Central memory CD8-positive, alpha-beta T cell (primary cell): ENCODE measurements around the gene STK39.
A peak's percentile ranks its signal among the peaks of the same experiment; 100 is the strongest.

Source experiments
- ATAC-seq: fragments of 150-1000 bp; cut with Tn5 transposase; replicated peaks from 2 replicates; pipeline ENCODE4 v1.10.0; 2022; ENCODE audit warnings: mild to moderate bottlenecking, moderate FRiP score, moderate number of reproducible peaks; ENCODE audit not compliant: poor library complexity, severe bottlenecking; ENCODE audit errors: extremely low read depth
- DNase-seq, 2 donors: peaks; one replicate each; pipeline ENCODE4 v3.0.0; 2021; ENCODE audit warnings: low spot score in 2 of 2
- H3K27ac Mint-ChIP-seq: one replicate; pipeline ENCODE4 v1.8.0; 2022; ENCODE audit warnings: low read depth, mild to moderate bottlenecking, moderate library complexity, mixed read lengths
- H3K27me3 Mint-ChIP-seq: one replicate; pipeline ENCODE4 v1.8.0; 2022; ENCODE audit warnings: mixed read lengths
- H3K36me3 Mint-ChIP-seq: one replicate; pipeline ENCODE4 v1.8.0; 2022; ENCODE audit warnings: mild to moderate bottlenecking, moderate library complexity, mixed read lengths; ENCODE audit not compliant: insufficient read depth
- H3K4me1 Mint-ChIP-seq: one replicate; pipeline ENCODE4 v1.8.0; 2022; ENCODE audit warnings: mixed read lengths
- H3K4me3 Mint-ChIP-seq: one replicate; pipeline ENCODE4 v1.8.0; 2022; ENCODE audit warnings: mild to moderate bottlenecking, moderate library complexity, mixed read lengths
- H3K9me3 Mint-ChIP-seq: one replicate; pipeline ENCODE4 v1.8.0; 2022; ENCODE audit warnings: mixed read lengths

Gene STK39

DNA sequence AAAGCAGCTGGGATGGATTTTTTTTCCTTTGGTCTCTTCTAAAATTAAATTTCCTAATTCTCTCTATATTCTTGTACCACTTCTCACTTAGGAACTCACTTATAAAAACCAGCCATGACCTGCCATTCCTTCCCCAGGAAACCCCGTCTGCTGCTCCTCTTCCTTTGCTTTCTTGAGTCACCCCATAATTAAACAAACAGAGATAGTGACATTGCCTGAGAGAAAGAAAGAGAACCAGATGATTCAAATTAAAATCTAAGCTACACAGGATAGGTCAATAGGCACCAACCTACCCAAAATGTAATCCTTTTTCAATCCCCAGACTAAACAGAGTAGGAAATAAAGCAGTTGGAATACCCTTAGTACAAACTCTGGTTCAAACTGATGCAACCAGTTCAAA is 9.7 kb downstream of the STK39 start:
- Mint-ChIP-seq H3K9me3 (no peaks in the 10 kb centered on the region), H3K4me3 (no peak overlapping the region), H3K36me3 (no peaks in the 10 kb centered on the region), H3K27ac (no peak overlapping the region), H3K27me3 (no peaks in the 10 kb centered on the region), H3K4me1 (peaks cover 17% of the 10 kb centered on the region)
- DNase-seq (no peak), ATAC-seq (no peak)

- H3K4me3 Mint-ChIP-seq: peak overlapping the region; percentile 12
- H3K4me1 Mint-ChIP-seq: peaks cover 41% of the 10 kb centered on the region
- no peak overlapping the region for H3K27ac Mint-ChIP-seq
- no peaks in the 10 kb centered on the region for H3K9me3 Mint-ChIP-seq
- H3K27me3 Mint-ChIP-seq: no peaks in the 10 kb centered on the region
- H3K36me3 Mint-ChIP-seq: peaks cover 8% of the 10 kb centered on the region
- no peak for DNase-seq
- peak; percentile 92 for ATAC-seq
These were observed 12.8 kb downstream of the STK39 start for GRCh38 chr2:168234407-168235085.

DNA sequence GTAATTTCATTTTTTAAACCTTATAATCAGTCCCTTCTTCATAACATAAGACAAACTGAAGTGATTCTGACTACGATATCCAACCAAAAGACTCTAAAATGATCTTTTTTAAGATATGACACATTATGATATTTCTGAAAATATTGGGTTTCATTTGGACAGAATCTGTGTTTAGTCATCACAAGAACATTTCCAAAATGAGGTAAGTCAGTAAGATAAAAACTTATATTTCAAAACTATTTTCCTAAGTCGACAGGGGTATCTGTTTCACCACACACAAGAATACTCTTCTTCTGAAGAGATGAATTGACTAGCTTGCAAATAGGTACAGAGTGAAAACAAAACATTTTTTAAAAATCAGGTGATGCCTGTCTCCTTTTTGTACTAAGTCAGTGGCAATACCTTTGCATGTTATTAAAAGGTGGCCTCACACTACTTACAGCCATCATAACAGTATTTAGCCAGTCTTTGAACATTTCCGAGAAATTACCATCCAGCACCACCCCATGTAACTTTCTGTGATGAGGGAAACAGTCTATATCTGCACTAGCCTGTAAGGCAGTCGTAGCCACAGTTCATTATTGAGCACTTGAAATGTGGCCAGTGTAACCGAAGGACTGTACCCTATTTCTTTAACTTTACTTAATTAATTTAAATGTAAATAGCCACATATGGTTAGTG is 13.5 kb downstream of the STK39 start:
- no peak for DNase-seq
- Mint-ChIP-seq H3K4me3 (peak overlapping the region; percentile 12), H3K36me3 (peaks cover 8% of the 10 kb centered on the region), H3K9me3 (no peaks in the 10 kb centered on the region), H3K27me3 (no peaks in the 10 kb centered on the region), H3K27ac (no peak overlapping the region), H3K4me1 (peaks cover 41% of the 10 kb centered on the region)
- ATAC-seq: no peak

DNA sequence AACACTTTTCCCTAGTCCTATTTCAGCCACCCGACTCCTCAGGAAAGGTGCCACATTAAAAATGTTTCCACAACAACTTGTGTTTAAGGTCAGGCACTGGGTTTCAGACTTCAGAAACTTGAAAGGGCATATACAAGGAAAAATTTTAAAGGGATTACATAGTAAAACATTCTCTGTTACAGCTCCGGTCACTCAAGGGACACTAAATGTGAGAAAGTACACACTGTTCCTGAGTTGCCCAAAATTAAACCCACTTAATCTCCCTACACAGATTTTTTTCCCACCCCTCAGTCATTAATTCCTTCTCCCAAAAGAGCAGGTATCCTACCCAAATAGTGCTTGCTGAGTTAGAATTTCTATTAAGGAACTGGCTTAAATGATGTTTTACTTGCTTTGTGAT is 14.2 kb downstream of the STK39 start:
- H3K9me3 Mint-ChIP-seq: no peaks in the 10 kb centered on the region
- ATAC-seq: no peak
- no peak overlapping the region for H3K27ac Mint-ChIP-seq
- DNase-seq: no peak
- H3K4me3 Mint-ChIP-seq: no peak overlapping the region
- H3K27me3 Mint-ChIP-seq: no peaks in the 10 kb centered on the region
- peaks cover 8% of the 10 kb centered on the region for H3K36me3 Mint-ChIP-seq
- H3K4me1 Mint-ChIP-seq: peaks cover 38% of the 10 kb centered on the region

DNA sequence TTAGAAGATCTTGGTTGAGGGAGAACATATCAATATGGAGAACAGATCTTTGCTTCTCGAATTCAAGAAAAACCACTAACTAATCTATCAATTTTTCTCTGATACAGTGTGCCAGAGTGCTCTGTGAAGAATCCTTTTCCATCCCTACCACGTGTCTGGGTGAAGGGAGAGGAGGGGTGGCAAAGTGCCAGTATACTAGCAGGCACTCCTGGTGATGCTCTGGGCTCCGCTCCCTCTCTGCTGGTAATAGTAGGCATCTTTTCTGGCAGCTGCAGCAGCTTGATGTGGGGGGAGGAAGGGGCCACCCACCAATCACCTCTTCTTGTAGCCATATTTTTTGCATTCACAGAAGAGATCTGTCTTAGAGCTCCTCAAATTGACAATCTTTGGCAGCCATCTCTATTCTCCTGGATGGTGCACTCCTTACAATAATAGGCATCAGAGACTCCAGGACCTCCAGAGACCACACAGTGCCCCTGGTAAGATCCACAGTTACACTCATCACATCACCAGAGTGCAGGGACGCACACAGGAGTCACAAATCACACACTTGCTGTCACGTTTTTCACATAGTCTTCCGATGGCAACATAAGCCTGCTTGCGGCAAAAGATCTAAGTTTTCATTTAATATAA is 15.7 kb downstream of the STK39 start:
- ATAC-seq: no peak
- Mint-ChIP-seq H3K27me3 (no peaks in the 10 kb centered on the region), H3K9me3 (no peaks in the 10 kb centered on the region), H3K4me1 (peaks cover 30% of the 10 kb centered on the region), H3K27ac (no peak overlapping the region), H3K36me3 (peaks cover 10% of the 10 kb centered on the region), H3K4me3 (no peak overlapping the region)
- no peak for DNase-seq

GRCh38 chr2:168230389-168230788 is 17.0 kb downstream of the STK39 start:
- no peak overlapping the region for H3K4me3 Mint-ChIP-seq

GRCh38 chr2:168224346-168224745 is 23.0 kb downstream of the STK39 start:
- Mint-ChIP-seq H3K36me3 (peaks cover 10% of the 10 kb centered on the region), H3K9me3 (no peaks in the 10 kb centered on the region), H3K4me1 (peaks cover 46% of the 10 kb centered on the region), H3K4me3 (no peak overlapping the region), H3K27ac (peak overlapping the region; percentile 68), H3K27me3 (no peaks in the 10 kb centered on the region)
- ATAC-seq (no peak), DNase-seq (no peak)

More at GRCh38 chr2:168230389-168230788, 17.0 kb downstream of the STK39 start:
- Mint-ChIP-seq H3K27me3 (no peaks in the 10 kb centered on the region), H3K27ac (peak overlapping the region; percentile 44), H3K36me3 (peaks cover 12% of the 10 kb centered on the region), H3K4me1 (peaks cover 37% of the 10 kb centered on the region), H3K9me3 (no peaks in the 10 kb centered on the region)
- ATAC-seq (no peak), DNase-seq (no peak)

GRCh38 chr2:168222088-168222487 is 25.3 kb downstream of the STK39 start:
- no peaks in the 10 kb centered on the region for H3K9me3 Mint-ChIP-seq
- ATAC-seq: no peak
- H3K4me1 Mint-ChIP-seq: peaks cover 64% of the 10 kb centered on the region
- no peak overlapping the region for H3K4me3 Mint-ChIP-seq
- DNase-seq: no peak
- no peaks in the 10 kb centered on the region for H3K27me3 Mint-ChIP-seq
- H3K27ac Mint-ChIP-seq: no peak overlapping the region
- peaks cover 8% of the 10 kb centered on the region for H3K36me3 Mint-ChIP-seq

DNA sequence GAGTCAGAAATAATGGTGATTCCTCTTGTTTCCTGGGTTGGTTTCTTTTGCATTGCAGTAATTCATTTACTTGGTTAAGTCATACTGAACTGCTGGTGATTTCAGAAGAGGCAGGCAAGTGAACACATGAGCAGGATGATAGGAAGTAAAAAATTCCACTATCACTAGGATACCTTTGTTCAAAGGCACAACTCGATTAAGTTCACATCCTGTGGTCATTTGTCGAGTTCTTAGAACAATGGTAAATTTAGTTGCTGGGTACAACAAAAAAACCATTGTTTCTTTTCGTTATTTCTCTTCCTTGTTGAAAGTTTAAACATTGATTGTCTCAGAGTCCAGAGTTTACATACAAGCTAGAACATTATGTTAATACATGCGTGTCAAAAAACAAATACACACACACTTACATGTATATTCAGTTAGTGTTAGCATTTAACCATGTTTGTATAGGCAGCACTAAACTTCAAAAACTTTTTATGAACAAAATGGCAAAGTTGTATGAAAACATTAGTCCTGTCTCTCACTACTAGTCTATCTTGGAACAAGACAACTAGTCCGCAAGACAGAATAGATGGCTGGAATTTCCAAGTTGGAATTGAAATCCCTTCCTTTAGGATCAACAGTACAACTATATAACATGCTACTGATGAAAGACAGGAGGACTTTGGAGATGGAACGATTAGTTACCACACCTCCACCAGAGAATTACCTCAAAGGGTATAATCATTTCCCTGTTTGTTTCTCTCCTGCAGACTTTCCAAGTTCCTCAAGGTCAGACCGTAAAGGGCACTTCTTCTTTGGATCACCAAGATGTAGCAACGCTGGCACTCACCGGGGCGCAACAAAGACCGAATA is 26.2 kb downstream of the STK39 start:
- Mint-ChIP-seq H3K4me3 (no peak overlapping the region), H3K36me3 (peaks cover 8% of the 10 kb centered on the region), H3K9me3 (no peaks in the 10 kb centered on the region), H3K27me3 (no peaks in the 10 kb centered on the region), H3K4me1 (peaks cover 64% of the 10 kb centered on the region), H3K27ac (no peak overlapping the region)
- no peak for DNase-seq
- ATAC-seq: no peak

DNA sequence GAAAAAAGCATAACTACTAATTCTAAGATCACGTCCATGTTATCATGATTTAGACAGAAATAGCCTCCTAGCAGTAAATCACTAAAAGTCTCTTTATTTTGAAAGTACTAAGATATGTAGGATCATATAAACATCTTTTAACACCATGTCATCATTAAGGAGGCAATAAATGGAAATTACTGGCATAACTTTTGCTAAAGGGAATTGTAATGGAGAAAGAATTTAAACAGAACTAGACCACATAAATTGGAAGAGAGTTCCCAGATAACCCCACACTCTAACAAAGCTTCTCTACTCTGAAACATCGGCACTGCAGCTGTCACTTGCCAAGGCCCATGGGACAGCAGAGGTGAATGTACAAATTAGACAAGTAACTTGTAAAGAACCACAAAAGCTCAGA is 29.5 kb downstream of the STK39 start:
- Mint-ChIP-seq H3K4me3 (no peak overlapping the region), H3K9me3 (no peaks in the 10 kb centered on the region), H3K27me3 (no peaks in the 10 kb centered on the region), H3K27ac (no peak overlapping the region), H3K36me3 (peaks cover 6% of the 10 kb centered on the region), H3K4me1 (peaks cover 67% of the 10 kb centered on the region)
- no peak for DNase-seq
- no peak for ATAC-seq

DNA sequence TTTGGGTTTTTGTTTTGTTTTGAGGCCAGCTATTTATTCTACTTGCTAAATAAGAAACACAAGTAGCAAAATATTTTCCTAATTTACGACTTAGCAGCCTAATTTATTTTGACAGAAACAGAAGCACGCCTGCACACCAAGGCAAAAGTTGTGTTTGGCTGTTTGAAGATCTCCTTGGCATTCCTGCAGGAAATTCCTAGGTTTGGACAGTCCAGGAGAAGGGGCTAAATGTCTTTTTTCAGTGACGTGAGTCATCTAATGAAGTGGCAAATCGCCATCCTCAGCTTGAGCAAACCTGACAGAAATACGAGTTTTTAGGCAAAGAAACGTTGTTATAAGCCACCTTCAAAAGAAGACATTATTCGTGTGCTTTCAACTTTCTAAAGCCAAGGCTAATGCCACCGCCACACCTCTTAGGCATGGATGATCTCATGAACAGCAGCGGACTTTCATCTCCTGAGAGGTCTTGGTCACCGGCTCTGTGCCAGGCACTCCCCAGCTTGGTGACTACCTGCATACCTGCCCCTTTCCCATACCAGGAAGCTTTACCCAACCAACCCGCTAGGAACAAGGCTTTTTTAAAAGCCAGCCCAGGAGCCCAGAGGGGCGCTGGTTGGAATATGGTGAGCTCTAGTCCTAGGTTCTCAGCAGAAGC is 30.9 kb downstream of the STK39 start:
- peaks cover 73% of the 10 kb centered on the region for H3K4me1 Mint-ChIP-seq
- H3K9me3 Mint-ChIP-seq: no peaks in the 10 kb centered on the region
- no peak overlapping the region for H3K27ac Mint-ChIP-seq
- no peak for ATAC-seq
- H3K36me3 Mint-ChIP-seq: peaks cover 4% of the 10 kb centered on the region
- DNase-seq: no peak
- no peaks in the 10 kb centered on the region for H3K27me3 Mint-ChIP-seq
- no peak overlapping the region for H3K4me3 Mint-ChIP-seq

GRCh38 chr2:168215813-168216212 is 31.6 kb downstream of the STK39 start:
- peaks cover 74% of the 10 kb centered on the region for H3K4me1 Mint-ChIP-seq
- DNase-seq (no peak), ATAC-seq (no peak)
- H3K9me3 Mint-ChIP-seq: no peaks in the 10 kb centered on the region
- no peak overlapping the region for H3K4me3 Mint-ChIP-seq
- no peaks in the 10 kb centered on the region for H3K27me3 Mint-ChIP-seq
- peaks cover 3% of the 10 kb centered on the region for H3K36me3 Mint-ChIP-seq
- H3K27ac Mint-ChIP-seq: no peak overlapping the region
